GM18519 (cell line): ENCODE data around the gene NSD1.
"Not testable (repeated sequence)": the region's sequence is repeated elsewhere in the genome, so short reads cannot be mapped to it uniquely, and the experiment has no call there.

Source experiments
- ATAC-seq: cut with Tn5 transposase; IDR thresholded peaks from one replicate; pipeline ENCODE4 v1.9.1; 2021; ENCODE audit warnings: mild to moderate bottlenecking, moderate library complexity; ENCODE audit not compliant: unreplicated experiment, low FRiP score

NSD1 gene

GRCh38 chr5:177336603-177337494 lies 203.3 kb downstream of the NSD1 start:
- ATAC-seq: no peak

GRCh38 chr5:177338251-177339106 lies 204.9 kb downstream of the NSD1 start:
- ATAC-seq: no peak

- ATAC-seq: no peak
These were observed 205.6 kb downstream of the NSD1 start for GRCh38 chr5:177339107-177339638.

- not testable (repeated sequence) for ATAC-seq
These were observed 209.4 kb downstream of the NSD1 start for GRCh38 chr5:177343000-177343399.

- ATAC-seq: no peak
These were observed 210.2 kb downstream of the NSD1 start for GRCh38 chr5:177343777-177344176.

- ATAC-seq: no peak
These were observed 211.3 kb downstream of the NSD1 start for GRCh38 chr5:177344891-177345290.

GRCh38 chr5:177346820-177347219 lies 213.2 kb downstream of the NSD1 start:
- no peak for ATAC-seq

- no peak for ATAC-seq
These were observed 214.1 kb downstream of the NSD1 start for GRCh38 chr5:177347699-177348098.

- no peak for ATAC-seq
These were observed 215.7 kb downstream of the NSD1 start for GRCh38 chr5:177349362-177349647.

- no peak for ATAC-seq
These were observed 216.2 kb downstream of the NSD1 start for GRCh38 chr5:177349762-177350161.
